H1 (cell line): ENCODE measurements around the gene UBB.

Source experiments
- BACH1 ChIP-seq: IDR thresholded peaks from 2 replicates; pipeline ENCODE4 v1.6.1; 2012; ENCODE audit warnings: low read length, improper control_type of control experiment
- BRCA1 ChIP-seq: IDR thresholded peaks from 2 replicates; pipeline ENCODE4 v1.6.1; 2012; ENCODE audit warnings: low read depth, low read length, improper control_type of control experiment
- CHD1 ChIP-seq: IDR thresholded peaks from 2 replicates; pipeline ENCODE4 v1.6.1; 2012; ENCODE audit warnings: low read depth, low read length, improper control_type of control experiment
- EZH2 ChIP-seq: fragments of 200-600 bp; sonication (generic); IDR thresholded peaks from 2 replicates; pipeline ENCODE4 v1.7.1; 2012; ENCODE audit warnings: low read depth, mild to moderate bottlenecking, moderate library complexity, low read length, inconsistent platforms; ENCODE audit not compliant: severe bottlenecking
- GTF2F1 ChIP-seq: IDR thresholded peaks from 2 replicates; pipeline ENCODE4 v1.6.1; 2012; ENCODE audit warnings: low read depth, low read length, improper control_type of control experiment, borderline replicate concordance
- POLR2A ChIP-seq, 2 experiments: IDR thresholded peaks; 1 replicate in 1 of 2; 2 replicates in 1 of 2; pipeline ENCODE4 v1.6.1; 2011; ENCODE audit warnings: low read depth in 2 of 2, low read length in 2 of 2, mild to moderate bottlenecking in 2 of 2; ENCODE audit errors: control extremely low read depth in 1 of 2
- RXRA ChIP-seq: IDR thresholded peaks from 2 replicates; pipeline ENCODE4 v1.6.1; 2011; ENCODE audit warnings: low read depth, mild to moderate bottlenecking, low read length, moderate library complexity; ENCODE audit not compliant: insufficient read depth
- TAF7 ChIP-seq: optimal IDR thresholded peaks from 2 replicates; pipeline ENCODE3; 2011; ENCODE audit warnings: low read depth, mild to moderate bottlenecking, inconsistent platforms, low read length, moderate library complexity, borderline replicate concordance
- YY1 ChIP-seq: IDR thresholded peaks from 2 replicates; pipeline ENCODE4 v1.6.1; 2011; ENCODE audit warnings: low read depth, mild to moderate bottlenecking, low read length
- TF ChIP-seq, protein P1 (sequence below): IDR thresholded peaks from 2 replicates; pipeline ENCODE4 v1.6.1; 2012; ENCODE audit warnings: inconsistent platforms
- TF ChIP-seq, protein P2 (sequence below), 3 experiments: IDR thresholded peaks; 1 replicate in 2 of 3; 2 replicates in 1 of 3; pipeline versions ENCODE4 v1.5.1 to v1.6.1; 2011; ENCODE audit warnings: low read length in 3 of 3, mild to moderate bottlenecking in 3 of 3, inconsistent platforms in 2 of 3, low read depth in 1 of 3, moderate library complexity in 1 of 3; ENCODE audit not compliant: insufficient read depth in 1 of 3; ENCODE audit errors: control extremely low read depth in 1 of 3
- TF ChIP-seq, protein P3 (sequence below): IDR thresholded peaks from 2 replicates; pipeline ENCODE4 v1.6.1; 2012; ENCODE audit warnings: low read length, inconsistent platforms

DNA sequence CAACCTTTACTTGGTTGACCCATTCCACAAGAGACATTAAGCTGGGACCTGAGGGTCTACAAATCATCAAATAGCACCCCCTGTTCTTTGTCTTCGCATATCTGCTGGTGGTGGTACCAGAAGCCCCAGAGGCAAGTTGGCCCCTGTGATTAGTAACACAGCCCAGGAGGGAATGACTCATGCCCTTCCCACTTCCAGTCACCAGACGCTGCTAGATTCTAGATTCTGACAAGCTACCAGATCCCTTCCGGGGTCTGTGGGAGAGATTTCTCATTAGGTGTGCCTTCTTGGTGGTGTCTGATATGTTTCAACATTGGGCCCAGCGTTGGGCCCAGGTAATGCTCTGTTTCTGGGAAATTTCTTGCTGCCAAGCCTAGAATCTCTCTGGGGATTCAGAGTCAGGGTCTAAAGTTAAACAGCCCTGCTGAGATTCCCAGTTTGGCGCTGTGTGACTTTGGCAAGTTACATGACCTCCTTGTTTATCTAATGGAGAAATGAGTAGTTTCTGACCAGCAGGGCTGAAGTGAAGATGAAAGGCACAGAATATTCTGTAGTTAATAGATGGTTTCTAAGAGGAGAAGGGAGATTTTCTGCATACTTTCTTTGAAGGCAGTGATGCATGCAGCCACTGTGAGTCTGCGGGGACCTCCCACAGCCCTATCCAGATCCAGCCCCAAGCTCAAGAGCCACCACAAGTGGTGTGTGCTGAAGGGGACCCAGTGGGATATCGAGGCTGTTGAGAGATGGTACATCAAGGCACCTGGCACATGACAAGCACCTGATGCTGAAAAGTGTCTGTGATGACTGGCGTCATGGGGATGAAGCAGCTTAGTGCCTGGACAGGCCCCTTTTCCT is 38.4 kb downstream of the UBB start:
- TF ChIP-seq, protein P1, sequence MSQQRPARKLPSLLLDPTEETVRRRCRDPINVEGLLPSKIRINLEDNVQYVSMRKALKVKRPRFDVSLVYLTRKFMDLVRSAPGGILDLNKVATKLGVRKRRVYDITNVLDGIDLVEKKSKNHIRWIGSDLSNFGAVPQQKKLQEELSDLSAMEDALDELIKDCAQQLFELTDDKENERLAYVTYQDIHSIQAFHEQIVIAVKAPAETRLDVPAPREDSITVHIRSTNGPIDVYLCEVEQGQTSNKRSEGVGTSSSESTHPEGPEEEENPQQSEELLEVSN = no peak
- TF ChIP-seq YY1 (no peak), POLR2A (IDR thresholded peaks at IDR 0.05; ENCODE audit: control extremely low read depth in 1 of 2, low read depth in 2 of 2, low read length in 2 of 2) (no peak), TAF7 (no peak), RXRA (no peak), EZH2 (no peak), GTF2F1 (no peak), BACH1 (no peak), BRCA1 (no peak), CHD1 (no peak)
- TF ChIP-seq, protein P2, sequence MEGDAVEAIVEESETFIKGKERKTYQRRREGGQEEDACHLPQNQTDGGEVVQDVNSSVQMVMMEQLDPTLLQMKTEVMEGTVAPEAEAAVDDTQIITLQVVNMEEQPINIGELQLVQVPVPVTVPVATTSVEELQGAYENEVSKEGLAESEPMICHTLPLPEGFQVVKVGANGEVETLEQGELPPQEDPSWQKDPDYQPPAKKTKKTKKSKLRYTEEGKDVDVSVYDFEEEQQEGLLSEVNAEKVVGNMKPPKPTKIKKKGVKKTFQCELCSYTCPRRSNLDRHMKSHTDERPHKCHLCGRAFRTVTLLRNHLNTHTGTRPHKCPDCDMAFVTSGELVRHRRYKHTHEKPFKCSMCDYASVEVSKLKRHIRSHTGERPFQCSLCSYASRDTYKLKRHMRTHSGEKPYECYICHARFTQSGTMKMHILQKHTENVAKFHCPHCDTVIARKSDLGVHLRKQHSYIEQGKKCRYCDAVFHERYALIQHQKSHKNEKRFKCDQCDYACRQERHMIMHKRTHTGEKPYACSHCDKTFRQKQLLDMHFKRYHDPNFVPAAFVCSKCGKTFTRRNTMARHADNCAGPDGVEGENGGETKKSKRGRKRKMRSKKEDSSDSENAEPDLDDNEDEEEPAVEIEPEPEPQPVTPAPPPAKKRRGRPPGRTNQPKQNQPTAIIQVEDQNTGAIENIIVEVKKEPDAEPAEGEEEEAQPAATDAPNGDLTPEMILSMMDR (IDR thresholded peaks at IDR 0.05; ENCODE audit: control extremely low read depth in 1 of 3, insufficient read depth in 1 of 3, low read depth in 1 of 3, low read length in 3 of 3) = no peak
- TF ChIP-seq, protein P3, sequence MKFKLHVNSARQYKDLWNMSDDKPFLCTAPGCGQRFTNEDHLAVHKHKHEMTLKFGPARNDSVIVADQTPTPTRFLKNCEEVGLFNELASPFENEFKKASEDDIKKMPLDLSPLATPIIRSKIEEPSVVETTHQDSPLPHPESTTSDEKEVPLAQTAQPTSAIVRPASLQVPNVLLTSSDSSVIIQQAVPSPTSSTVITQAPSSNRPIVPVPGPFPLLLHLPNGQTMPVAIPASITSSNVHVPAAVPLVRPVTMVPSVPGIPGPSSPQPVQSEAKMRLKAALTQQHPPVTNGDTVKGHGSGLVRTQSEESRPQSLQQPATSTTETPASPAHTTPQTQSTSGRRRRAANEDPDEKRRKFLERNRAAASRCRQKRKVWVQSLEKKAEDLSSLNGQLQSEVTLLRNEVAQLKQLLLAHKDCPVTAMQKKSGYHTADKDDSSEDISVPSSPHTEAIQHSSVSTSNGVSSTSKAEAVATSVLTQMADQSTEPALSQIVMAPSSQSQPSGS = no peak
